H1 (cell line): ENCODE results near the gene SMYD3. TPM values are rescaled to one million over a fixed set of nuclear protein-coding genes. Genes with fewer than 3 reads are reported as not detected.

Source experiments
- CHD1 ChIP-seq: IDR thresholded peaks from 2 replicates; pipeline ENCODE4 v1.6.1; 2012; ENCODE audit warnings: low read depth, low read length, improper control_type of control experiment
- KDM1A ChIP-seq: fragments of 200-600, 300-600 bp; sonication (generic); IDR thresholded peaks from 2 replicates; pipeline ENCODE4 v1.7.1; 2016; ENCODE audit warnings: mild to moderate bottlenecking, low read length, borderline replicate concordance
- polyA plus RNA-seq, 7 experiments: library from polyadenylated mRNA; depleted of rRNA in 3 of 7; stranded (reverse) in 5 of 7; unstranded in 2 of 7; fragments of >200 nt in 5 of 7; fragments of 200-250 nt in 2 of 7; gene quantifications; 1 replicate in 5 of 7; 2 replicates in 1 of 7; 4 replicates in 1 of 7; pipeline versions ENCODE4 v1.2.1 to v1.2.3, GENCODE V29; 2011 to 2013; ENCODE audit warnings: missing spikeins in 2 of 7, mixed read lengths in 2 of 7
- total RNA-seq: library from RNA; stranded (reverse); fragmentation: NEBNext Ultra II Directional; extraction: Animal tissue kit (Norgen Biotek cat#: 25700); gene quantifications from 2 replicates; pipeline ENCODE4 v1.2.1, GENCODE V29; 2021

The SMYD3 gene
- total and polyA plus RNA-seq, 2 of the 8 experiments (the other 6 are each of a cell fraction or from before 2014, with no cell fraction given), result 17.3 to 25.4 TPM

GRCh38 chr1:245840971-245841370, 666.1 kb downstream of the SMYD3 start (continued):
- no peak for TF ChIP-seq KDM1A
- TF ChIP-seq CHD1, result no peak
